ENCODE measurements around the gene NECTIN4. TPM values are rescaled to one million over a fixed set of nuclear protein-coding genes. Genes with fewer than 3 reads are reported as not detected.

The NECTIN4 gene
- total and polyA plus RNA-seq, 10 of the 15 experiments (the other 5 are each of a cell fraction or from before 2014, with no cell fraction given), result 2.8 to 8.7 (median 3.7) TPM

GRCh38 chr1:161069731-161070270 lies 19.6 kb downstream of the NECTIN4 start, which contains the start of gene ARHGAP30 (continued):
- TF ChIP-seq NFIC (IDR thresholded peaks at IDR 0.05; ENCODE audit: low read depth, low read length), result peak; percentile 53; the same call in 1 of the 2 replicates

GRCh38 chr1:161069241-161069640 lies 20.1 kb downstream of the NECTIN4 start:
- FAIRE-seq (no peak), ATAC-seq (peak; percentile 5), DNase-seq (ENCODE audit: low read depth, low spot score) (no peak)
- H3K4me3 ChIP-seq, result peak overlapping the region; percentile 94
- in situ Hi-C loops (cut with MboI) (no loop called here), intact Hi-C loops (cut with micrococcal nuclease; ENCODE audit: unreplicated experiment) (loop anchor here (2.0 kb wide), 2 partner anchors 56 to 76 kb away; no protein-coding TSS in a partner anchor)
- peaks cover 11% of the 10 kb centered on the region; the same call in 1 of the 2 replicates for H4K20me1 ChIP-seq (ENCODE audit: control insufficient read depth, insufficient read depth)
- H3K27ac ChIP-seq (ENCODE audit: control insufficient read depth, insufficient read depth), result peak overlapping the region; percentile 98
- CTCF ChIA-PET, result interaction anchor here (0.7 to 8.6 kb wide), 14 partner anchors 10 to 274 kb away, joined by 3 to 111 read pairs (median 7); partner anchors contain the start of genes F11R, KLHDC9, NECTIN4 and TSTD1
- peaks cover 20% of the 10 kb centered on the region for H3K4me1 ChIP-seq (ENCODE audit: control insufficient read depth, insufficient read depth, low read length)
- RAD21 ChIA-PET (ENCODE audit: unreplicated experiment), result interaction anchor here (0.7 to 7.1 kb wide), 22 partner anchors 21 to 234 kb away, joined by 3 to 107 read pairs (median 4); partner anchors contain the start of genes DEDD, F11R, KLHDC9 and NIT1
- no peak overlapping the region for H2AFZ ChIP-seq (ENCODE audit: control insufficient read depth, low read depth, low read length)
- WGBS (ENCODE audit: insufficient coverage, insufficient replicate concordance, low lambda C conversion rate, missing lambda C conversion rate), result 2% methylated on average over 9 of the region's 9 CpGs
- POLR2A ChIA-PET, result interaction anchor here (0.6 to 6.8 kb wide), 26 partner anchors 8 to 274 kb away, joined by 3 to 139 read pairs (median 6); partner anchors contain the start of genes DEDD, F11R, KLHDC9 and LY9
- no TSS peak for BruUV-seq (replicated peaks)
- H3K27me3 ChIP-seq (replicated peaks in 1 of 2; ENCODE audit: control insufficient read depth in 2 of 2, insufficient read depth in 2 of 2, low read length in 1 of 2), result no peaks in the 10 kb centered on the region
- peak overlapping the region; percentile 99 for H3K4me2 ChIP-seq (ENCODE audit: control insufficient read depth, insufficient read depth)
- TF ChIP-seq USF1 (IDR thresholded peaks at IDR 0.05; ENCODE audit: borderline replicate concordance, extremely low read length, insufficient read depth, low read depth, low read length) (no peak), ZBED1 (IDR thresholded peaks at IDR 0.05; ENCODE audit: borderline replicate concordance) (no peak), SIN3A (IDR thresholded peaks at IDR 0.05; ENCODE audit: low read depth, low read length) (no peak), POLR2A (IDR thresholded peaks at IDR 0.05; ENCODE audit: low read depth, low read length) (peak; percentile 1; the same call in 1 of the 2 replicates), MTA3 (IDR thresholded peaks at IDR 0.05; ENCODE audit: borderline replicate concordance, low read length) (0 out of 2 replicates have a peak, but pooled peaks have one; percentile 9)
- H3K36me3 ChIP-seq (ENCODE audit: control insufficient read depth in 2 of 2, insufficient read depth in 2 of 2, low read length in 1 of 2), result 0 out of 4 replicates have a peak, but pooled peaks cover 0 to 9% of the 10 kb centered on the region in 2 experiments
- SMC1A ChIA-PET (ENCODE audit: uncharacterized antibody, unreplicated experiment), result interaction anchor here (0.5 to 9.0 kb wide), 20 partner anchors 9 to 272 kb away, joined by 3 to 134 read pairs (median 4); partner anchors contain the start of genes F11R, KLHDC9, NIT1 and PFDN2
- H3K9ac ChIP-seq (ENCODE audit: control insufficient read depth, insufficient read depth, low read length), result peak overlapping the region; percentile 98
- peaks cover 52% of the 10 kb centered on the region for H3K79me2 ChIP-seq (ENCODE audit: control insufficient read depth, insufficient read depth, low read length)
- H3K9me3 ChIP-seq (replicated peaks; ENCODE audit: control insufficient read depth, insufficient read depth, low read length), result no peaks in the 10 kb centered on the region

Data from GM12878 (cell line).